ENCODE results near the gene LSM8.

- TF ChIP-seq CTCF (IDR thresholded peaks at IDR 0.05): no peak
- no peak for TF ChIP-seq E2F4 (CRISPR knock-in tag; IDR thresholded peaks at IDR 0.05; ENCODE audit: borderline replicate concordance, low read depth)
- no peak for TF ChIP-seq KAT7 (CRISPR knock-in tag; IDR thresholded peaks at IDR 0.05; ENCODE audit: borderline replicate concordance)
- no peak for TF ChIP-seq ZNF138 (CRISPR knock-in tag; conservative IDR thresholded peaks at IDR 0.05)
- no peak for TF ChIP-seq ZBTB21 (CRISPR knock-in tag; IDR thresholded peaks at IDR 0.05; ENCODE audit: borderline replicate concordance)
- TF ChIP-seq SMAD4 (CRISPR knock-in tag; IDR thresholded peaks at IDR 0.05): no peak
- TF ChIP-seq MAX (CRISPR knock-in tag; IDR thresholded peaks at IDR 0.05): no peak
Observed at GRCh38 chr7:118158766-118159165, 25.2 kb upstream of the LSM8 start.
